Omental fat pad (tissue), 4 donors: ENCODE data around the gene SP5. TPM values are rescaled to one million over a fixed set of nuclear protein-coding genes. Genes with fewer than 3 reads are reported as not detected.
"Not testable (repeated sequence)": the region's sequence is repeated elsewhere in the genome, so short reads cannot be mapped to it uniquely, and the experiment has no call there.

Experiments used
- ATAC-seq: fragments of 150-250 bp; one replicate; pipeline ENCODE4 v1.9.1; 2016; ENCODE audit warnings: mild to moderate bottlenecking, moderate library complexity; ENCODE audit not compliant: low FRiP score
- DNase-seq: peaks from one replicate; pipeline ENCODE4 v3.0.0-alpha.2; 2019; ENCODE audit warnings: low spot score
- CTCF ChIP-seq, 3 donors: fragments of 450-650 bp; IDR thresholded peaks; one replicate each; pipeline ENCODE4 v1.5.1; 2016 to 2017; ENCODE audit warnings: antibody characterized with exemption in 3 of 3, mild to moderate bottlenecking in 3 of 3, moderate library complexity in 2 of 3
- total RNA-seq, 4 donors: library from RNA; depleted of rRNA; stranded (reverse); fragments of >200 nt; gene quantifications; one replicate each; pipeline ENCODE4 v1.1.0, GENCODE V29; 2016

Gene SP5
- total RNA-seq, 4 donors from 2014 or later = 0.65 to 22.1 TPM; not detected in 2

- TF ChIP-seq CTCF (IDR thresholded peaks at IDR 0.05) = no peak
- no peak for DNase-seq
- ATAC-seq = peak; percentile 48
These were observed 29.3 kb downstream of the SP5 start for GRCh38 chr2:170744248-170745002.

- ATAC-seq = no peak
- no peak for TF ChIP-seq CTCF (IDR thresholded peaks at IDR 0.05)
- DNase-seq = no peak
These were observed 30.2 kb downstream of the SP5 start for GRCh38 chr2:170745305-170745704.

DNA sequence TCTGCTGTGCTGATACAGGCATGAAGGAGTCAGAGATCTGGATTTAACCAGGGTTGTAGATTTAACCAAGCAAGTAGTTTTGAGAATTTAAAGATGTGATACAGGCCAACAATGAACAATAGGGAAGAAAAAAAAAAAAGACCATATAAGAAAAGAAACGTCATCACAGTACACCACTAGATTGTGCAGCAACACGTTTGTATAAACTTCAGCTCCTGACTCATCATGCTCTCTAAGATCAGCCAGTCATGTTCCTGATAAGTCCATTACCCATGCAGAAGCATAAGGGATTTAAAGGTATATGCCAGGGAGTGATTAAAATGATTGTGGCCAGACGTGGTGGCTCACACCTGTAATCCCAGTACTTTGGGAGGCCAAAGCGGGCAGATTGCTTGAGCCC lies 32.8 kb downstream of the SP5 start:
- ATAC-seq (no peak), DNase-seq (no peak)
- no peak for TF ChIP-seq CTCF (IDR thresholded peaks at IDR 0.05)

DNA sequence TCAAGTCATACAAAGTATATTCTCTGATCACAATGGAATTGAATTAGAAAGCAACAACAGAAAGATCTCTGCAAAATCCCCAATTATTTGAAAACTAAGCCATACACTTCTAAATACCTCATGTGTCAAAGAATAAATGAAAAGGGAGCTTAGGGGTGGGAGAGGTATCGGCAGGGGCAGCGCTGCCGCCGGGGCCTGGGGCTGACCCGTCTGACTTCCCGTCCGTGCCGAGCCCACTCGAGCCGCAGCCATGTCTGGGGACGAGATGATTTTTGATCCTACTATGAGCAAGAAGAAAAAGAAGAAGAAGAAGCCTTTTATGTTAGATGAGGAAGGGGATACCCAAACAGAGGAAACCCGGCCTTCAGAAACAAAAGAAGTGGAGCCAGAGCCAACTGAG lies 36.4 kb downstream of the SP5 start:
- not testable (repeated sequence) for DNase-seq, ATAC-seq

DNA sequence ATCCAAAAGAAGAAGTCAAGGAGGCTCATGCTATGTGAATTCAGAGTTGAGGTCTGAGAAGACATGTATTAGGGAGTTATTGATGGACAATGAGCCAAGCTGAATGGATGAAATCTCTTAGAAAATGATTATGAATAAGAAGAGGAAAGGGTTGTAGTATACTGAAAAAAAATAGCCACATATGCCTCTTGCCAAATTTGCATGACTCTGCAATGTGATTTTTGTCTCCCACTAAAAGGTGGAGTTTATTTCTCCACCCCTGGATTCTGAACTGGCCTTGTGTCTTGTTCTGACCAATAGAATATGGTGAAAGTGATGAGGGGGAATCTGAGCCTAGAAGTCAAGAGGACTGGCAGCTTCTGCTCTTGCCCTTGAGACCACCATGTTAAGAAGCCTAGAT lies 46.4 kb downstream of the SP5 start:
- no peak for DNase-seq
- no peak for TF ChIP-seq CTCF (IDR thresholded peaks at IDR 0.05)
- ATAC-seq = no peak

GRCh38 chr2:170762760-170763159 lies 47.6 kb downstream of the SP5 start:
- no peak for DNase-seq
- ATAC-seq = no peak

GRCh38 chr2:170763232-170763631 lies 48.1 kb downstream of the SP5 start:
- TF ChIP-seq CTCF (IDR thresholded peaks at IDR 0.05) = no peak
- DNase-seq (no peak), ATAC-seq (no peak)

More at GRCh38 chr2:170762760-170763159, 47.6 kb downstream of the SP5 start:
- TF ChIP-seq CTCF (IDR thresholded peaks at IDR 0.05) = no peak
